Measurements from ENCODE around the gene MPC2.

DNA sequence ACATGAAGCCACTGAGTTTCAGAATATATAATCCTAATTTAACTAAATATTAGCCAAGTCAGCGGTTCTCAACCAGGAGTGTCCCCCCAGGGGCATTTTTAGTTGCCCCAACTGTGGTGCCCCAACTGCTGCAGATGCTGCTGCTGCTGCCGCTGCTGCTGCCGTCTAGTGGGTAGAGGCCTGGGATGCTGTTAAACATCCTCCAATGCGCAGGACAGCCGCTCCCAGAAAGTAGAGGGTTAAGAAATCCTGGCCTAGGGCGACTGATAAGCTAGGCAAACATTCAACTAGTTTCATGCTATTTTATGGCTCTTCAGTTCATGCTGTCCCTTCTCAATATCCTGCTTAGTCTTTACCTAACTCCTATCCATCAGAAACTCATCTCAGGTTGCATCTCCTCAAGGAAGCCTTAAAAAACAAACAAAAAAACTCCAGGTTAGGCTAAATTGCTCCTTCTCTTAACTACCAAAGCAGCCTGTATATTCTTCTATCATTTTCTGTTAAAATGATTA lies 10.3 kb downstream of the MPC2 start:
- TF ChIP-seq, protein P1, sequence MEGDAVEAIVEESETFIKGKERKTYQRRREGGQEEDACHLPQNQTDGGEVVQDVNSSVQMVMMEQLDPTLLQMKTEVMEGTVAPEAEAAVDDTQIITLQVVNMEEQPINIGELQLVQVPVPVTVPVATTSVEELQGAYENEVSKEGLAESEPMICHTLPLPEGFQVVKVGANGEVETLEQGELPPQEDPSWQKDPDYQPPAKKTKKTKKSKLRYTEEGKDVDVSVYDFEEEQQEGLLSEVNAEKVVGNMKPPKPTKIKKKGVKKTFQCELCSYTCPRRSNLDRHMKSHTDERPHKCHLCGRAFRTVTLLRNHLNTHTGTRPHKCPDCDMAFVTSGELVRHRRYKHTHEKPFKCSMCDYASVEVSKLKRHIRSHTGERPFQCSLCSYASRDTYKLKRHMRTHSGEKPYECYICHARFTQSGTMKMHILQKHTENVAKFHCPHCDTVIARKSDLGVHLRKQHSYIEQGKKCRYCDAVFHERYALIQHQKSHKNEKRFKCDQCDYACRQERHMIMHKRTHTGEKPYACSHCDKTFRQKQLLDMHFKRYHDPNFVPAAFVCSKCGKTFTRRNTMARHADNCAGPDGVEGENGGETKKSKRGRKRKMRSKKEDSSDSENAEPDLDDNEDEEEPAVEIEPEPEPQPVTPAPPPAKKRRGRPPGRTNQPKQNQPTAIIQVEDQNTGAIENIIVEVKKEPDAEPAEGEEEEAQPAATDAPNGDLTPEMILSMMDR (IDR thresholded peaks at IDR 0.05), result no peak
- no peak for TF ChIP-seq POLR2A (IDR thresholded peaks at IDR 0.05)
